Measurements from ENCODE around the gene ODAD3.

DNA sequence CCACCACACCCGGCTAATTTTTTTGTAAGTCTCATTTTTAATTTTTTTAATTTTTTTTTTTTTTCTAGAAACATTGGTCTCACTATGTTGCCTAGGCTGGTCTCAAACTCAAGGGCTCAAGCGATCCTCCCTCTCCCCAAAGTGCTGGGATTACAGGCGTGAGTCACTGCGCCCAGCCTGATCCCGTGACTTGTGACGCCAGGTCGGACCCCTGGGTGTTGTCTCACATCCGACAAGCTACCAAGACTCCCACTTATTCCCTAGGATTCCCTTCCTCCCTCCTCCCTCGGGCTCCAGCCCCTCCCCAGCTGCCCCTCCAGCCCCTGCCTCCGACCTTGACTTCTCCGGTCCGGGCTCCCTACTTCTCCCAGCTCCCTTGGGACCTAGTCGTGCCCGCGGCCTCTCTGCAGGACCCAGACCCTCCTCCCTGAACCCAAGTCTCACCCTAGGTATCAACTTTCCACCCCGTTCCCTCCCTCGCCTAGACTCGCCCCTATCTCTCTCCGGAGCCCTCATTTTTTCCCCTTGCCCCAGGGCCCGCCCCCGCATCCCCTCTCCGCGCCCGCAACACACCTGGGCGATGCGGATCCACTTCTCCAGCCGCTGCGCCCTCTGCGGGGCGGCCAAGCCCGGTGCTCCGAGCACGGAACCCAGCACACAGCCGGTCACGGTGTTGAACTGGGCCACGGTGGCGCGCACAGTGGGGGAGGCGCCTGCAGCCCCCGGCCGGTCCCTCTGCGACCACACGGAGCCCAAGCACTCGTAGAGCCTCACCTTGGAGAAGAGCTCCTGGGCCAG, 28.9 kb downstream of the ODAD3 start:
- TF ChIP-seq POLR2A (IDR thresholded peaks at IDR 0.05; ENCODE audit: low read length) (no peak), GATA1 (IDR thresholded peaks at IDR 0.05; ENCODE audit: low read depth, low read length) (no peak)

All from erythroblast (primary cell).